ENCODE data around the gene TP73.

TP73 gene

GRCh38 chr1:3731583-3732433 lies 79.5 kb downstream of the TP73 start:
- no peak for DNase-seq

DNA sequence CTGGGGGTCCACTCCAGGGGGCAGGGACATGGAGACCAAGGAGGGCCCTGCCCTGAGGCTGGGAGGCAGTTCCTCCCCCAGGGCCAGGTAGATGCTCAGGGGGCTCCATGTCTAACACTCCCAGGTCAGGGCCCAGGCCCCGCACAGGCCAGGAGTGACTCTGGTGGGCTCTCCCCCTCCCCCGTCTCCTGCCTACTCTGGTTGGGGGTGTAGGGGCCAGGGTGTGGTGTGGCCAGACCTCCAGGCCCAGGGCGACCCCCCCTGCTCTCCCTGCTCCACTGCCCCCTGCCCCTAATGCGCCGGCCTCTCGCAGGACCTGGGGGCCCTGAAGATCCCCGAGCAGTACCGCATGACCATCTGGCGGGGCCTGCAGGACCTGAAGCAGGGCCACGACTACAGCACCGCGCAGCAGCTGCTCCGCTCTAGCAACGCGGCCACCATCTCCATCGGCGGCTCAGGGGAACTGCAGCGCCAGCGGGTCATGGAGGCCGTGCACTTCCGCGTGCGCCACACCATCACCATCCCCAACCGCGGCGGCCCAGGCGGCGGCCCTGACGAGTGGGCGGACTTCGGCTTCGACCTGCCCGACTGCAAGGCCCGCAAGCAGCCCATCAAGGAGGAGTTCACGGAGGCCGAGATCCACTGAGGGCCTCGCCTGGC lies 80.2 kb downstream of the TP73 start:
- DNase-seq: no peak

GRCh38 chr1:3733094-3733882 lies 81.0 kb downstream of the TP73 start:
- no peak for DNase-seq

DNA sequence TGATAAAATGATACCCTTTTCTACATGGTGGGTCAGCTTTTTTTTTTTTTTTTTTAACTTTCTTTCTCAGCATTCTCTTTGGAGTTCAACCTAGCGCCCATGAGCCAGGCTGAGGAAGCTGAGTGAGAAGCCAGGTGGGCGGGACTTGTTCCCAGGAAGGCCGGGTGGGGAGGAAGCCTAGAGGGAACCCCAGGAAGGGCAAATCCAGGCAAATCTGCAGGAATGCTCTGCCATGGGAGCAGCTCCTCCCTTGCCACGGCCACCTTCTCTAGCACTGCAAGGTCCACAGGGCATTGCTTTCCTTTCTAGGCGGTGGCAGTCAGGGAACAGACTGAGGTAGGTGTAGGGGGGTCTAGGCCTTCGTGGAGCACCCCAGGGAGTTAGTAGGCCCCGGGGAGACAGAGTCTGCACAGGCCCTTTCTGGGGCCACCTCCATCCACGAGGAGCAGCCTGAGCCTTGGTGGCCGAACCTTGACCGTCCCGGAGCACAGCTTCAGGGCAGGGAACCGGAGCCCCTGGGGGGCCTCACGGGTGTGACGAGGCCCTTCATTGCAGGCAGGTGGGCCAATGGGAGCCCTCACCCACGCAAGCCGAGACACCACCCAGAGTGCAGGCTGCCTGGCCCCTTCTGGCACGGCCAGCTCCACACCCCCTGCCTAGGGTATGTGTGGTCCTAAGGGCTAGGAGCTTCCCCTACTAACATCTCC lies 81.7 kb downstream of the TP73 start:
- DNase-seq: no peak

DNA sequence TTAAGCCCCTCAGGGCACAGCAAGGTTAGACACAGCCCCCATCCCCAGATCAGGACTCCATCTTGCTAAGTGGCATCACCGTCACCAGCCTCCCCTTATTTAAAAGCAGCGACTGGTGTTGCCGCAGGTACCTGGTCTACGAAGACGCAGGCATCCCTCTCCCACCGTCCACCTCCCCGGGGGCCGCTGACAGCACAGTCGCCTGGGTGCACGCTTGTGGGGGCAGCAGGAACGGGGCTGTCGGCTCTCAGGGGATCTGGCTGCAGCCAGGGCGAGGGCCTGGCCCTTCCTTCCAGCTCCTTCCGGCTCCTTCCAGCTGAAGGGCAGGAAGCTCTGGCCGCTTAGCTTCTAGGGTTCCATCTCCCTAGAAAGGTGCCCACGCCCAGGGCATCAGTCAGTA lies 82.3 kb downstream of the TP73 start:
- DNase-seq: no peak

- no peak for DNase-seq
Measured at GRCh38 chr1:3735027-3735681, 82.8 kb downstream of the TP73 start.

GRCh38 chr1:3735688-3736087 lies 83.4 kb downstream of the TP73 start:
- no peak for DNase-seq

GRCh38 chr1:3736131-3736561 lies 83.8 kb downstream of the TP73 start:
- DNase-seq: no peak

GRCh38 chr1:3736708-3737107 lies 84.4 kb downstream of the TP73 start:
- no peak for DNase-seq

GRCh38 chr1:3738943-3739342 lies 86.6 kb downstream of the TP73 start:
- DNase-seq: no peak

DNA sequence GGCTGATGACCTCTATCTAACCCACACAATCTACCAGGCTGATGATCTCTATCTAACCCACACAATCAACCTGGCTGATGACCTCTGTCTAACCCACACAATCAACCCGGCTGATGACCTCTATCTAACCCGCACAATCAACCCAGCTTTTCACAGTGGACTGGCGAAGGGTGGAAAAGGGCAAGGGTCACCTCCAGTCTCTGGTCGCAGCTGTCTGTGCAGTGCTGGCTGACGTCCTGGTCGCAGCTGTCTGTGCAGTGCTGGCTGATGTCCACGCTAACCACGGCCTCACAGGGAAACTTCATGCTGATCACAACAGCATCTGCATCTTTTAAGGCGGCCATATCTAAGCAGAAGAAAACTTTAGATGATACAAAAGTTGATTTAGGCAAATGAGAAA lies 87.7 kb downstream of the TP73 start:
- no peak for DNase-seq

GRCh38 chr1:3740752-3741151 lies 88.4 kb downstream of the TP73 start:
- no peak for DNase-seq

DNA sequence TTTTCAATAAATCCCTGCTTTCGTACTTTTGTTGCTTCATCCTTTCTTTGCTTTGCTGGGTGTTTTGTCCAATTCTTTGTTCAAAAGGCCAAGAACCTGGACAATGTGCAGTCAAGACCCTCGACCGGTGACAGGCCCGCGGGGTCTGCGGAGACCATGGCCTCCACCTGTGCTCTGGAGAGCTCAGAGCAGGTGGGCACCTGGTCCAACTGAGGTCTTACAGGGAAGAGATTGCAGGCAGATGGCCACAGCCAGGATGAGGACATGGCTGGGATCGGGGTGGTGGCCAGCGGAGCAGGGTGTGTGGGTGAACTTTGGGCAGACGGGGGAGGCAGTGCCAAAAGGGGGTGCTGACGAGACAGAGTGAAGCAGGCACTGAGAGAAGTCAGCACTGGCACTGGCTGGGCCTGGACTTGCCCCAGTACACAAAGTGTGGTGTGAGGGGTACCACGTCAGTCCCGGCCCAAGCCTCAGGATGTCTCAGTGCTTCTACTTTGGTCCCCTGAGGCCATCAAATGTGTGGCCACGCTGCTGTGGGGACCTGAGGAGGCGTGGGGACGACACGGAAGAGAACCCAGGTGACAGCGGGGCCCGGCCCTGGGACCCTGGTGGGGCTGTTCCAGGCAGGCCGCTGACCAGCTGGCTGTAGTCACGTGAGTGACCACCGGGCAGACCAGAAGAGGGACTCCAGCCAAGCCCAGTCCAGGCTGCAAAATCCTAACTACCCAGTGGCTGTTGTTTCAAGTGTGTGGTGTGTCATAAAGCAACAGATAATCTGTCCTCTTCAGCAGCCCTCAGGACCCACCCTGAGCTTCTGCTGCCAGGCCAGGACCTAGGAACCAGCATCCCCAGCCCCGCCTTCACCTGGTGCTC lies 89.5 kb downstream of the TP73 start:
- no peak for DNase-seq

DNA sequence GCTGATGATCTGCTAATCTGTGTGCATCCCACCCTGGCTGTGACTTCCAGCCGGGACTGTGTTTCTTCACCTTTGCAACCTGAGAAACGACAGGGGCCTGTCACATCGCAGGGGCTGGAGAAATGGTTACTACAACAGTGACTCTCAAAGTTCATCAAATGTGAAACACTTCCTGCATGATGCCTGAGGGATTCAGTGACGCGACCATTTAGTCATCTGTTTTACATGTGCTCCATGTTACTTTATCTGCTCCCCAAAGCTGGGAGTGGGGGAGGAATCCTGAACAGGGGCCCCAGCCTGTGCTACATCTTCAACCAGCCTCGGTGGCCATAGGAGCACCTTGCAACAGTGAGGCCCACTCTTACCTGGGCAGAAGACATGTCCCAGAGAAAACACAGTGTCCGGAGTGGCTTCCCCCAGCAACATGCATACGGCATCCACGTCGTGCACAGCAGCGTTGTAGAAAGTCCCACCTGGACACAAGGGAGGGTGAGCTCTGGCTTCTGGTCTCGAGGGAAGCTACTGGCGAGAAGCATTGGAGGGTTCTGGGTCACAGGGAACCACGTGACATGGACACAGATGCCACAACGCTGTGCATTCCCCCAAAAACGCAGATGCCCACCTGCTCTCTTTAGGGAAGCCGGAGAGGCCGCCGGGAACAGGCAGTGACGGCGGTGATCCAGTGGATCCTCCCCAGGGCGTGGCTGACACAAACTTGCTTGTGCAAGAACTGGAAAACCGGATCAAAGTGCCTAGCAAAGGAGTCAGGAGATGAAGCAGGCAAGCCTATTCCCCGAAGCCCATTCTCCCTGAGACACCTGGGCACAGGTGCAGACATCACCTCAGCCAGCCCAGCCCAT lies 90.4 kb downstream of the TP73 start:
- DNase-seq: no peak

DNA sequence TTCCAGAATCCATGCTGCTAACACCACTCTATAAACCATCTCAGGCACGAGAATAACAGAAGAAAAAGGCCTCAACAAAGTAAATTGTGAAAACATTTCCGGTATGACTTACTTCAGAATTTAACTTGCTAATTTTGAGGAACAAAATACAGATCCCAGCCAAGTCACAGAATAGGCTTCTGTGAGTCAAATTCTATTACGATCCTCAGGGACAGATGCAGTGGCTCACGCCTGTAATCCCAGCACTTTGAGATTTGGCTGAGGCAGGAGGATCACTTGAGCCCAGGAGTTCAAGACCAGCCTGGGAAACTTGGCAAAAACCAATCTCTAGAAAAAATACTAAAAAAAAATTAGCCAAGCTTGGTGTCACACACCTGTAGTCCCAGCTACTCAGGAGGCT lies 91.1 kb downstream of the TP73 start:
- no peak for DNase-seq

DNA sequence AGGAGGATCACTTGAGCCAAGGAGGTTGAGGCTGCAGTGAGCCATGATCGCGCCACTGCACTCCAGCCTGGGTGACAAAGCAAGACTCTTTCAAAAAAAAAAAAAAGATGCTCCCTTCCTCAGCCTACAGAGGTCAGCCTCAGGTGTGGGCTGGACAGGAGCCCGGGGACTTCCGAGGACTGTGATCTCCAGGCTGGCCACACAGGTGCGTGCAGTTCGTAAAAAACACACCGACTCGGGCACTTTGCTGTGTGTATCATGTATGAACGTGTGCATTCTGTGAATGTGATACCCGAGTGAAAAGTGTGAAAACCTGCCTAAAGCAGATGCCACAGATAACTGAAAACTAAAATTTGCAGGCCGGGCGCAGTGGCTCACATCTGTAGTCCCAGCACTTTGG lies 91.5 kb downstream of the TP73 start:
- DNase-seq: no peak

- no peak for DNase-seq
Measured at GRCh38 chr1:3744646-3745045, 92.3 kb downstream of the TP73 start.

DNA sequence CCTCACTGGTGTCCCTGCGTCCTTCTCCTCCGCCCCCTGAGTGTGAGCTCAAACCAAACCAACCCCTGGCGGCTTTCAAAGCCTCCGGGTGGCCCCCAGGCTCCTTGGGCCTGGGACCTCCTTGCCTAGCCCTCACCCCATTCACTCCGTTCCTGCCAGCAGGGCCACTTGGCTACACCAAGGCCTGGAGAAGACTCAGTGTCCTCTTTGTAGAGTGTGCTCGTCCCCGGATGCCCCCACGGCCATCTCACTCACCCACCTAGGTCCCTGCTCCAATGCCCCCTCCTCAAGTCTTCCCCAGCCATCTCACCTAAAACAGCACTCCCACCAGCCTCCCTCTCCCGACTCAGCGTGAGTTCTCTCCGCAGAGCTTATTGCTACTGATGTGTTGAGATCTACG lies 92.8 kb downstream of the TP73 start:
- DNase-seq: no peak

DNA sequence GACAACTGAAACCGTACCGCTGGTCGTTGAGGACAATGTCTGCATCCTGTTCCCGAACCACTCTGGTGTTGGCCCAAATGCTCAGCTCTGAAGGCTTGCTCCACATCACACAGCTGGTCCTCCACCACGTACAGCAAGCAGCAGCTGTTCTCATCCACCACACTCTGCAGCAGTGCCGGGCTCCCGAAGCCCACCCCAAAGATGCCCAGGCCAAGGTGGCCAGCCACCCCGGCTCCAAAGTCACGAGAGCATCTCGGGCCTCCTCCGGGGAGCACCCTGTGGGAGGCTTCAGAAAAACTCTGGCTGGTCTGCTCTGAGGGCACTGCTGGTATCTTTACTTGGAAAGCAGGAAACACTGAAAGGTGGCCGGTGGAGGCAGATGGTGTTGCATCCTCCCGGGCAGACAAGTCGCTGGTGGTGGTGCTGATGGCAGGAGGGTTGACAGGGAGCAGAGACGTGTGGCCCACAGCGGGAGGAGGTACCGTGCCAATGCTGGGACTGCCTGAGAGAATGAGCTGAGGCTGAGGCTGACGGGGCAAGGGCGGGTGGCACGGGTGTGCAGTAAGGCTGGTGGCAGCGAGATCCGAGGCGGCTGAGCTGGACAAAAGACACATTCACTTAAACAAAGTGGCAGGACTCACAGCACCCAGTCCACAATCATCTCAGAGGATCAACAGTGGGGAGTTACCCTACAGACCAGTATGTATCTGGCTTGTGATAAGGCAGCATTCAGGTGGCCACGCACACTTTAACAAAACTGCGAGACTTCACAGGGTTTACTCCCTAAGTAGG lies 93.5 kb downstream of the TP73 start:
- no peak for DNase-seq

GRCh38 chr1:3746389-3746829 lies 94.1 kb downstream of the TP73 start:
- no peak for DNase-seq

Data from activated CD4-positive, alpha-beta T cell treated with anti-CD3 and anti-CD28 coated beads, Interleukin-2, amount 50 U/mL, for 16 hours (primary cell).